ENCODE results near the gene ANKRD63. TPM values are rescaled to one million over a fixed set of nuclear protein-coding genes. Genes with fewer than 3 reads are reported as not detected.

The ANKRD63 gene, protein sequence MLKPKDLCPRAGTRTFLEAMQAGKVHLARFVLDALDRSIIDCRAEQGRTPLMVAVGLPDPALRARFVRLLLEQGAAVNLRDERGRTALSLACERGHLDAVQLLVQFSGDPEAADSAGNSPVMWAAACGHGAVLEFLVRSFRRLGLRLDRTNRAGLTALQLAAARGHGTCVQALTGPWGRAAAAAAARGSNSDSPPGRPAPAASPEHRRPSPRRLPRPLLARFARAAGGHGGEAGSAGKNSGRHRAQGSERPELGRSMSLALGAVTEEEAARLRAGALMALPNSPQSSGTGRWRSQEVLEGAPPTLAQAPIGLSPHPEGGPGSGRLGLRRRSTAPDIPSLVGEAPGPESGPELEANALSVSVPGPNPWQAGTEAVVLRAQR
- not detected for total RNA-seq

DNA sequence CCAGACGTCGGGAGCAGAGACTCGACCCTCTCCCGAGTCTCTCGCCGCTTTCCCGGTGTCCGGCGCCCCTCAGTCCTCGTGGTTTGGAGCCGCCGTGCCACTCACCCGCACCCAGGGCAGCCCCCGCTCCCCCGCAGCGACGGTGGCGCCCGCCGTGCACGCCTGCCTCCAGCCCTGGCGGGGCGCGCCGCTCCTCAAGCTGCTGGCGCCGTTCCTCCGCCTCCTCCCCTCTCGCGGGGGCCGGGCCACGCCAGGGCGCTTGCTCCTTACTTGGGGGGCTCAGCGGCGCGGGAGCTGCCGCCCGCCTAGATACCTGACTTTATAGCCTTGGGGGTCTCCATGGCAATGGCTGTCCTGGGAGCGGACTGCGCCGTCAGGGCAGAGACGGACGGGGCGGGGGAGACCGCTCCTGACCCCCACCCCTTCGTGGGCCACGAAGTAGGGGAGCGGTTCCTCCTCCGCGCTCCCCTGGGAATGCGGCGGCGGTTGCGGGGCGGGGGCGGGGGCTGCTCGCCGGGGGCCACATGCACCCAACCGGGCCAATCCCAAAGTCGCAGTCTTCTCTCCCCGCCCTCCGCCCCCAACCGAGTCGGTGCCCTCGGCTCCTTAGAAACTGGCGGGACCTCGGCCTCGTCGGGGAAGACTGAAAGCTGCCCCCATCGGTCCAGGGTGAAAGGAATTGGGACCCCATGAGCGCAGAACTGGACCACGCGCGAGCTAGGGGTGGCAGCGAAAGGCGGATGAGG lies at the start of gene ANKRD63:
ANKRD63 (minus strand) TSS at position 196 of the 746 bp plus-strand sequence. CDS start 478 bp downstream, outside the sequence.
- Mint-ChIP-seq H3K4me1 (no peaks in the 10 kb centered on the region), H3K4me3 (peak within 1 kb of the TSS; percentile 51), H3K36me3 (ENCODE audit: low read depth) (peaks cover 3% of the 10 kb centered on the region), H3K27me3 (peaks cover 40% of the 10 kb centered on the region), H3K27ac (no peak within 1 kb of the TSS), H3K9me3 (no peaks in the 10 kb centered on the region)
- ChIA-PET CTCF (interaction anchor here (0.7 to 2.2 kb wide), 7 partner anchors 9 to 55 kb away, joined by 3 to 10 read pairs (median 5); partner anchors contain the start of genes INAFM2 and PLCB2), POLR2A (interaction anchor here (0.6 to 1.5 kb wide), 6 partner anchors 9 to 184 kb away, joined by 3 to 6 read pairs (median 3); partner anchors contain the start of gene PLCB2)
- DNase-seq = peak; percentile 36

DNA sequence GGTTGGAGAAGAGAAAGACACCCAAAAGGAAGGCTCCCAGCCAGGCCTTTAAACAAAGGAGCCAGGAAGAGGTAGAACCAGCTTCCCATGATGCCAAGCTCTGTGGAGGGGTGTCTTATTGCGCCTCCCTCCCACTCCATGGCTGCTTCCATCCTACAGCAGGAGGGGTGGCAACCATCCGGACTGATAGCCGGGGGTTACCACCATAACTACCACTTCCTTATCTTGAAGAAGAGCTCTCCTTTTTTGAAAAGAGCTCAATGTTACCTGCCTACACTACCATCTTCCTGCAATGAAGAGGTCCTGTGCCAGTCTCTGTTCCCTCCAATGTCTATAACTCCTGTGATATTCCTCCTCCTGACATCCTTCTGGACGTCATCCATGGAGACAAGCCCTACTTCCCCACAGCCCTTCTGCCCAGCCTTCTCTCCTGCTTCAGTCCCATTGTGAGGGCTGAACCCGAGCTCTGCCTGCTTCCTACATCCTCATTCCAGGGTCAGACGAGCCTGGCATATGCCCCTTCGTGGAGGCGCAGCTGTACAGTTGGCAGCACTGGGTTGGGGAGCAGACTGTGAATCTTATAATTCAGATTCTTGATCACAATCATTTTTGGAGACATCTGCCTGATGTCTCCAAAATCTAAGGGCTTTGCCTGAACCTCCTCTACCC lies 49.4 kb upstream of the ANKRD63 start:
- H3K4me1 Mint-ChIP-seq = peaks cover 32% of the 10 kb centered on the region
- no peak for DNase-seq
- no peak overlapping the region for H3K4me3 Mint-ChIP-seq
- ChIA-PET POLR2A (interaction anchor here (2.6 kb wide), 1 partner anchor 9 kb away, joined by 10 read pairs; the partner anchor contains the start of gene INAFM2), CTCF (interaction anchor here (1.0 to 3.4 kb wide), 6 partner anchors 10 to 88 kb away, joined by 3 to 15 read pairs (median 6); partner anchors contain the start of gene INAFM2)
- H3K27me3 Mint-ChIP-seq = no peaks in the 10 kb centered on the region
- no peaks in the 10 kb centered on the region for H3K9me3 Mint-ChIP-seq
- H3K36me3 Mint-ChIP-seq (ENCODE audit: low read depth) = no peaks in the 10 kb centered on the region
- no peak overlapping the region for H3K27ac Mint-ChIP-seq

DNA sequence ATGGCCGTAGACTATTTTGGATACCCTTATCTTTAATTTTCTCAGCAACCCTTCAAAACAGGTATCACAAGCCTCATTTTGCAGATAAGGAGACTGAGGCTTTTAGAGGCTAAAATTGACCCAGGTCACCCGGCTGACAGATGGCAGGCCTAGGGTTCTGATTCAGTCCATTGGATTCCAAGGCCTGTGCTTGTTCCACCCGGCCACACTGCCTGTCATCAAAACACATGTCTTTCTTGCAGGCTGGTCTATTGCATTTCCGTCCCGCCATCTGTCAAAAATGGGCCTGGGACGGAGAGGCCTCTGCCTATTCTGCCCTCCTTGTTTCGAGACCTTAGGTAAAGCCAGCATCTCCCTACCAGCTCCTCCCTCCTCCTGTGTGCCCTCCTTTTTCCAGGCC lies 48.8 kb upstream of the ANKRD63 start:
- peaks cover 34% of the 10 kb centered on the region for H3K4me1 Mint-ChIP-seq
- no peaks in the 10 kb centered on the region for H3K36me3 Mint-ChIP-seq (ENCODE audit: low read depth)
- no peak overlapping the region for H3K4me3 Mint-ChIP-seq
- no peaks in the 10 kb centered on the region for H3K27me3 Mint-ChIP-seq
- no peak overlapping the region for H3K27ac Mint-ChIP-seq
- no peaks in the 10 kb centered on the region for H3K9me3 Mint-ChIP-seq
- ChIA-PET POLR2A (no interaction called here), CTCF (interaction anchor here (1.0 to 3.4 kb wide), 6 partner anchors 9 to 89 kb away, joined by 3 to 15 read pairs (median 6); partner anchors contain the start of gene INAFM2)
- DNase-seq = no peak

DNA sequence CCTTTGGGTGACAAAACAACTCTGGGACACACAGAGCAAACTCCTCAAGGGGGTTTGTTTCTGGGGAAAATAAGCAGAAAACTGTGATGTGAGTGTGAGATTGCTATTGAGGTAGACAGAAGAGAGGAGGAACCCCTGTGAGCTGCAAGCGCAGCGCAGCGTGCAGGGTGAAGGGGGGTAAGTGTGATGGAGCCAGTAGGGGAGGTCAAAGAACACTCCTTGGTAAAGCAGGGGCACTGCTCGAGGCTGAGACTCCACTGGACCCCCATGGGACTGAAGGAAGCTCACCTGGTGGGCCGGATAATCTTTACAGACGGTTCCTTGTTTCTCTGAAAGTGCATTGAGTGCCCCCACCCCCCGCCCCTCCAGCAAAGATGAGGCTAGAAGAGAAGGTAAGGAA lies 48.2 kb upstream of the ANKRD63 start:
- DNase-seq = no peak
- ChIA-PET CTCF (interaction anchor here (0.5 to 3.4 kb wide), 4 partner anchors 8 to 69 kb away, joined by 4 to 15 read pairs (median 6); partner anchors contain the start of gene INAFM2), POLR2A (no interaction called here)
- Mint-ChIP-seq H3K27ac (no peak overlapping the region), H3K4me1 (peaks cover 35% of the 10 kb centered on the region), H3K36me3 (ENCODE audit: low read depth) (peaks cover under 1% of the 10 kb centered on the region), H3K27me3 (peaks cover under 1% of the 10 kb centered on the region), H3K9me3 (no peaks in the 10 kb centered on the region), H3K4me3 (no peak overlapping the region)

DNA sequence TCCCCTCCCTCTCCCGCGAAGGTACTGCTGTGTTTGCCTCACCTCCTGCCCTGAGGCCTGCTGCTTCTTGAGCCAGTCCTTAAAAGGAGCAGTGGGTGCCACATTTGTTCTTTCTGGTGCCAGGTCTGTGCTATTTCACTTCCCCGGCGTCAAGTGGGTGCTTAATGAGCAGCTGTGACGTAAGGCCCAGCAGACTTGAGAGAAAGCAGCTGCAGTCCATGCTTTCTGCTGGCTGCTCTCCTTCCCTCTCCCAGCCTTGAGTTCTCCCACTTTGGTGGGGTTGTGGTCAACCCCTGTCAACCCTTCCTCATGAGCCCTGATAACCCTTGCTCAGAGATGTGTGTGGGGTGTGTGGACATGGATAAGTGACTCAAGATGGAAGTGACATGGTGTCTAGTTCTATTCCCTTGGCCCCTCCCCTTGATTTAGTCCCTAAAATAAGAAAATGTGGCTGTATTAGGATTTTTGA lies 47.5 kb upstream of the ANKRD63 start:
- Mint-ChIP-seq H3K4me1 (peaks cover 34% of the 10 kb centered on the region), H3K4me3 (no peak overlapping the region), H3K27me3 (peaks cover 2% of the 10 kb centered on the region), H3K27ac (no peak overlapping the region), H3K9me3 (no peaks in the 10 kb centered on the region), H3K36me3 (ENCODE audit: low read depth) (peaks cover 3% of the 10 kb centered on the region)
- no peak for DNase-seq
- ChIA-PET POLR2A (no interaction called here), CTCF (interaction anchor here (1.4 to 6.0 kb wide), 4 partner anchors 8 to 51 kb away, joined by 4 to 84 read pairs (median 38); partner anchors contain the start of gene PLCB2)

DNA sequence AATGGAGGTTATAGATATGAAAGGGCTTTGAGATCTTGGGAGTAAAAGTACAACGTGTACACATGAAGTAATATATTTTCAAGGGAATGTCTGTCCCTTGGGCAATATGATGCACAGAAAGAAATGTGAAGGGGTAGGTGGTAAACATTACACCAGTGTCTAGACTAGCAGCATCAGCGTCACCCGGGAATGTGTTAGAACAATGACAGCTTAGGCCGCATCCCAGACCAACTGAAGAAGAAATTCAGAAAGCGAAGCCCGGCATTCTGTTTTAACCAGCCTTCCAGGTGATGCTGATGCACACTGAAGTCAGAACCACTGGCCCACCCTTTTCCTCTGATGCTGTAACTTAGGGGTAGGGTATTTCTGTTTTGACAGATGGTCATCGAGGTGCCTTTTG lies 46.9 kb upstream of the ANKRD63 start:
- Mint-ChIP-seq H3K27ac (no peak overlapping the region), H3K4me1 (peaks cover 37% of the 10 kb centered on the region), H3K36me3 (ENCODE audit: low read depth) (peaks cover 6% of the 10 kb centered on the region), H3K4me3 (no peak overlapping the region), H3K9me3 (no peaks in the 10 kb centered on the region), H3K27me3 (peaks cover 4% of the 10 kb centered on the region)
- no peak for DNase-seq
- ChIA-PET CTCF (interaction anchor here (1.4 to 6.0 kb wide), 4 partner anchors 8 to 51 kb away, joined by 4 to 84 read pairs (median 38); partner anchors contain the start of gene PLCB2), POLR2A (no interaction called here)

DNA sequence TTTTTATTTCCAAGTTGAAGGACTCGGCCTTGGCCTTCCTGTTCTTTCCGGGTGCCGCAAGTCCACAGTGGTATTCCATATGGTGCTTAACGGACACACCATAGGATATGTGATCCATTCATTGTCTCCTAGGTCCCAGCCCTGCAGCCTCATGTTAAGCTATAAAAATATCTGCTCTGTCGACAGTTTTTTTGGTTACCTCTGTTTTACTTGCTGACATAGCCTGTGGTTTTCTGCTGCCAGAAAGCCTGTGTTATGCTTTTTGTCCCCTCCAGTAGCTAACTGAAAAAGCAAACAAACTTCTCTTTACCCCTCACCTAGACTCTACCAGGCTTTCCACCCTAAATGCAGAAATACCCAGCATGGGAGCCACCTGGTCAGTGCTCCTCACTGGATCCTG lies 45.9 kb upstream of the ANKRD63 start:
- H3K27ac Mint-ChIP-seq = peak overlapping the region; percentile 36
- peaks cover 6% of the 10 kb centered on the region for H3K36me3 Mint-ChIP-seq (ENCODE audit: low read depth)
- DNase-seq = no peak
- H3K9me3 Mint-ChIP-seq = no peaks in the 10 kb centered on the region
- no peak overlapping the region for H3K4me3 Mint-ChIP-seq
- peaks cover 30% of the 10 kb centered on the region for H3K4me1 Mint-ChIP-seq
- ChIA-PET POLR2A (interaction anchor here (0.9 to 3.0 kb wide), 4 partner anchors 9 to 20 kb away, joined by 3 to 14 read pairs (median 8); partner anchors contain the start of gene PLCB2), CTCF (interaction anchor here (0.9 to 6.0 kb wide), 10 partner anchors 9 to 111 kb away, joined by 3 to 84 read pairs (median 8); partner anchors contain the start of genes IVD and PLCB2)
- peaks cover 4% of the 10 kb centered on the region for H3K27me3 Mint-ChIP-seq

DNA sequence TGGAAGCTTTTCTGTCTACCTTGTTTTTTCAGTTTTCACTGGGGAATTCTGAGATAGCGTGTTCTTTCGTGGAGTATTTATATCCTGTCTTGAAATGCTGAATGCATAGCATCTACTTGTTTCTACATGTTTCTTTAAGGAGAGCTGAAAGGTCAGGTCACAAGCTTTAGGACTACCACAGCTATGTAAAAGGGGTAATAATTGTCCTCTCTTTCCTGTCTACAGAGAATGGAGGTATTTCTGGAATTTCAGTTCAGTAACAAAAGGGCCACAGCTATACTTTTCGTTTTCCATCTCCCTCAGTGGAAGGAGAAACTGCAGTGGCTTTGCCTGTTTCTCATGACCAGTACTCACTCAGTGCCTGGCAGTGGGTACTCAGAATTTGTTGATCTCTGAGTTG lies 45.3 kb upstream of the ANKRD63 start:
- H3K27ac Mint-ChIP-seq = no peak overlapping the region
- DNase-seq = no peak
- H3K9me3 Mint-ChIP-seq = no peaks in the 10 kb centered on the region
- ChIA-PET CTCF (interaction anchor here (1.1 to 6.0 kb wide), 9 partner anchors 9 to 283 kb away, joined by 3 to 84 read pairs (median 10); partner anchors contain the start of genes IVD and PLCB2), POLR2A (interaction anchor here (1.4 to 3.0 kb wide), 4 partner anchors 8 to 20 kb away, joined by 3 to 14 read pairs (median 8); partner anchors contain the start of gene PLCB2)
- H3K4me1 Mint-ChIP-seq = peaks cover 29% of the 10 kb centered on the region
- peaks cover 6% of the 10 kb centered on the region for H3K36me3 Mint-ChIP-seq (ENCODE audit: low read depth)
- H3K4me3 Mint-ChIP-seq = no peak overlapping the region
- peaks cover 4% of the 10 kb centered on the region for H3K27me3 Mint-ChIP-seq

DNA sequence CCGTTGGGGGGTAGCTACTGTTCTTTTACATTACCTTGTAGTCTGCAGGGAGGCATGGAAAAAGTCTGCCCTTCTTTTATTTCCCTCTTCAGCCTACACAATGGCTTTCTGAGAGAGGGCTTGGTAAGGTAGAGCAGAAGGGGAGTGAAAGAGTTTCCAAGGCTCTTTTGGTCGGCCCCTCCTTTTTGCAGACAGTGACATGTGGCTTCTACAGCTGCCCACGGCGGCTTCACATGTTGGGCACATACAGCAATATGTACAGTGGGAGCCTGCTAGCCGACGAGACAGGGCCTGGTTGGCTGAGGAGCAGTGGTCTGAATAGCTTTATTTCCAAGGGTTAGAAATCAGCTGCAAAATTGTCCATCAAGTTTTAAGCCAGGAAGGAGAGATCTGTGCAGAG lies 44.6 kb upstream of the ANKRD63 start:
- peaks cover 32% of the 10 kb centered on the region for H3K4me1 Mint-ChIP-seq
- H3K27me3 Mint-ChIP-seq = peaks cover 4% of the 10 kb centered on the region
- CTCF ChIA-PET = interaction anchor here (2.0 to 6.0 kb wide), 5 partner anchors 11 to 282 kb away, joined by 5 to 84 read pairs (median 20); partner anchors contain the start of gene PLCB2
- POLR2A ChIA-PET = interaction anchor here (1.4 to 3.0 kb wide), 3 partner anchors 10 to 19 kb away, joined by 3 to 14 read pairs (median 12); partner anchors contain the start of gene PLCB2
- H3K27ac Mint-ChIP-seq = no peak overlapping the region
- peaks cover 6% of the 10 kb centered on the region for H3K36me3 Mint-ChIP-seq (ENCODE audit: low read depth)
- no peaks in the 10 kb centered on the region for H3K9me3 Mint-ChIP-seq
- H3K4me3 Mint-ChIP-seq = no peak overlapping the region
- DNase-seq = no peak

DNA sequence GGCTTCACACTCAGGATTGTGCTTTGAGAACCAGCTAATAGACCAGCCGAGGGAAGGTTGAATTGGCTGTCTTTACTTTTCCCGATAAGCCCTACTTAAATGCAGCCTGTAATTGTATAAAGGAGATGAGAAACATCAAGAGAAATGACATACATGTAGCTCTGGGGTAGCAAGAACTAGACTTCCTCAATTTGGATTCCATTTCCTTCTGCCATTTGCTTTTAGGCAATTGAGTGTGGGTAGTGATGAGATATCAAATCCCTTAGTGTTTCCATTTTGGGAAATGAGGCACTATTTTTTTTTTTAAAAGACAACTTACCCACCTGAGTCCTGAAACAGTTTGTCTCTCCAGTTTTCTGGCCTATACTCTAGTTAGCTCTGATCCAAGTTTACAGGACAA lies 42.8 kb upstream of the ANKRD63 start:
- POLR2A ChIA-PET = interaction anchor here (1.0 to 1.3 kb wide), 4 partner anchors 9 to 19 kb away, joined by 3 to 5 read pairs (median 3); partner anchors contain the start of gene PLCB2
- Mint-ChIP-seq H3K9me3 (no peaks in the 10 kb centered on the region), H3K36me3 (ENCODE audit: low read depth) (peaks cover 6% of the 10 kb centered on the region), H3K4me1 (peaks cover 44% of the 10 kb centered on the region), H3K4me3 (no peak overlapping the region), H3K27me3 (peaks cover 4% of the 10 kb centered on the region), H3K27ac (no peak overlapping the region)
- CTCF ChIA-PET = interaction anchor here (1.2 to 6.0 kb wide), 9 partner anchors 9 to 96 kb away, joined by 3 to 84 read pairs (median 6); partner anchors contain the start of gene PLCB2
- DNase-seq = no peak

DNA sequence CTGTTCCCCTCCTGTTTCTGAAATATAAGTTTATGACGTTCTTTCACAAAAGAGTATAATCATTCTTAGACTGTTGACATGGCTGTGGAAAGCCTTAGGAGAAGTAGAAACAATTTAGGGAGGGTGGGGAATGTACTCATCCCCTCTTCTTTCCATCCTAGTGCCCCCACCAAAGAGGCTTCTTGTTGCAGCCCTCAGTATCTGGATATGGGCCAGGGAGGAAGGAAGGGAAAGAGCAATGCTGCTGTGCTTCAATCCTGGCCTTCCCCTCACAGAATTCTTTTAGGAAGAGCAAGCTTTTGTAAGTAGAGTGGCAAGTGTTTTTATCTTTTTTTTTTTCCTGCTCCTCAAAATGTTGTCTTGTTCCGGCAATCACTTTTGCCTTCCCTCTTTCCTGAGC lies 42.3 kb upstream of the ANKRD63 start:
- H3K4me3 Mint-ChIP-seq = peak overlapping the region; percentile 63
- ChIA-PET POLR2A (interaction anchor here (0.6 to 1.3 kb wide), 5 partner anchors 9 to 19 kb away, joined by 3 to 5 read pairs (median 3); partner anchors contain the start of gene PLCB2), CTCF (interaction anchor here (1.0 to 6.0 kb wide), 11 partner anchors 9 to 280 kb away, joined by 3 to 84 read pairs (median 5); partner anchors contain the start of gene PLCB2)
- H3K9me3 Mint-ChIP-seq = no peaks in the 10 kb centered on the region
- H3K36me3 Mint-ChIP-seq (ENCODE audit: low read depth) = peaks cover 6% of the 10 kb centered on the region
- H3K27ac Mint-ChIP-seq = no peak overlapping the region
- H3K4me1 Mint-ChIP-seq = peaks cover 44% of the 10 kb centered on the region
- no peak for DNase-seq
- H3K27me3 Mint-ChIP-seq = peaks cover 5% of the 10 kb centered on the region
